Skeletal muscle tissue (tissue), 4 donors: ENCODE results near the gene DPF3. TPM values are rescaled to one million over a fixed set of nuclear protein-coding genes. Genes with fewer than 3 reads are reported as not detected.

Source experiments
- H3K27ac ChIP-seq: one replicate; pipeline ENCODE4 v1.7.0; 2013; ENCODE audit warnings: mild to moderate bottlenecking, low read depth, low read length, inconsistent platforms
- H3K27me3 ChIP-seq, 3 donors: one replicate each; pipeline ENCODE4 v1.7.0; 2013; ENCODE audit warnings: low read length in 3 of 3; ENCODE audit not compliant: control insufficient read depth in 3 of 3, insufficient read depth in 3 of 3
- H3K36me3 ChIP-seq, 3 donors: one replicate each; pipeline ENCODE4 v1.7.0; 2013; ENCODE audit warnings: low read length in 3 of 3; ENCODE audit not compliant: control insufficient read depth in 3 of 3, insufficient read depth in 3 of 3
- H3K4me1 ChIP-seq, 3 donors: one replicate each; pipeline ENCODE4 v1.7.0; 2013; ENCODE audit warnings: low read length in 3 of 3, mild to moderate bottlenecking in 3 of 3; ENCODE audit not compliant: control insufficient read depth in 3 of 3, insufficient read depth in 3 of 3
- H3K4me3 ChIP-seq, 3 donors: one replicate each; pipeline ENCODE4 v1.7.0; 2013; ENCODE audit warnings: low read length in 3 of 3
- H3K9ac ChIP-seq, 3 donors: one replicate each; pipeline ENCODE4 v1.7.0; 2013; ENCODE audit warnings: low read length in 3 of 3, mild to moderate bottlenecking in 3 of 3, moderate library complexity in 2 of 3, low read depth in 1 of 3
- H3K9me3 ChIP-seq, 3 donors: one replicate each; pipeline ENCODE4 v1.7.0; 2013; ENCODE audit warnings: low read length in 3 of 3; ENCODE audit not compliant: control insufficient read depth in 3 of 3
- total RNA-seq: library from RNA; depleted of rRNA; stranded (reverse); fragments of >200 nt; gene quantifications from one replicate; pipeline ENCODE4 v1.2.3, GENCODE V29; 2014
- donor health status: Osteomylitis.

Gene DPF3
- total RNA-seq, 1 donor from 2014 or later = 1.6 TPM

DNA sequence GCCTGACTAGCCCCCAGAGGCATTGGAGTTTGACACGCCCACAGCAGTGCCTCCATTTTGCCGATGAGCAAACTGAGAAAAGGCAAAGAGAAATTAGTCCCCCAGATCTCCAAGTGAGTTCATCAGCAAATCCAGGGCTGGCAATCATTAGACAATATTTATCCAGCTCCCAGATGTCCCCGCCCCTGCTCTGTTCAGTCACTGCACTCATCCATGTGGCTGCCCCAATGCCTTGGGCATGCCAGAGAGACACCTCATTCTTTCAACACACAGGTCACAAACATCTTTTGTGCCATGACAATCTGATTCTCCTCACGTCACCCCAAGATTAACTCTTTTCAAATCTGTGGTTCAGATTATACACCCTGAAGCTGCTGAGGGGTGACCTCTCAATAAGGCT is 43.5 kb downstream of the DPF3 start:
- Histone ChIP-seq H3K36me3 (no peaks in the 10 kb centered on the region), H3K9ac (no peak overlapping the region), H3K27ac (no peak overlapping the region), H3K4me3 (no peak overlapping the region), H3K27me3 (no peaks in the 10 kb centered on the region), H3K9me3 (no peaks in the 10 kb centered on the region), H3K4me1 (peaks cover 8 to 38% (median 8%) of the 10 kb centered on the region in 3 donors)

DNA sequence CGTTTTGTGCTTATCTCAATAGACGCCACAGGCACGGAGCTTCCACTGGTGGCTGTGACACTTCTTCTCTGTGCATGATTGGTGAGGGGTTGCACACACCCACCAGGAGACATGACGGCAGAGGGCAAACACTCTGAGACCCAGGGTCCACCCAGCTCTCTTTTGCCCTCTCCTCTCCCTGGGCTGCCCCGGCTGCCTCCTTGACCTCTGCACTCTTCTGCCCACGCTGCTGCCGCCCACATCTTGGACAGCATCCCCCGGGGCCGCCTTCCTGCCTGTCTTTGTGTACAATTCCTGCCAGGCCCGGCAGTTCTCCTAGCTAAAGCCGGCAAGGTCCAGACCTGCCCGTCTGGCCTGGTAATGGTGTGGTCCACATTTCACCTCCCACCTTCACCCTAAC is 44.7 kb downstream of the DPF3 start:
- Histone ChIP-seq H3K27me3 (no peaks in the 10 kb centered on the region), H3K27ac (no peak overlapping the region), H3K4me3 (no peak overlapping the region), H3K36me3 (no peaks in the 10 kb centered on the region), H3K9me3 (no peaks in the 10 kb centered on the region), H3K9ac (no peak overlapping the region), H3K4me1 (peaks cover 5 to 31% (median 7%) of the 10 kb centered on the region in 3 donors)

DNA sequence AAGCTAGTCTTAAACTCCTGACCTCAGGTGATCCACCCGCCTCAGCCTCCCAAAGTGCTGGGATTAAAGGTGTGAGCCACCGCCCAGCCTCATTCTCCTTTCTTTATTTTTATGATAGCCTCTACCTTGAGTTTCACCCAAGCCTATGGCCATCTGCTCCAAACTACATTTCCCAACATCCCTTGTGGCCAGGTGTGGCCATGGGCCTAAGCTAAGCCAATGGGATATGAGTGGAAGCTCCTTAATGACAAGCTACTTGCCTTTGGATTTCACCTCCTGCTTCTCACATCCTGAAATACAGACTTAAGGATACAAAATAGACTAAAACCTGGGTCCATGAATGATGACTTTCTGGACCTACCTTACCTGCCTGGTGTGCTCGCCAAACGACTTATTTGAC is 46.2 kb downstream of the DPF3 start:
- no peaks in the 10 kb centered on the region for H3K9me3 ChIP-seq
- H3K9ac ChIP-seq = no peak overlapping the region
- no peaks in the 10 kb centered on the region for H3K36me3 ChIP-seq
- no peak overlapping the region for H3K4me3 ChIP-seq
- H3K4me1 ChIP-seq = peaks cover 5 to 31% (median 7%) of the 10 kb centered on the region in 3 donors
- no peak overlapping the region for H3K27ac ChIP-seq
- H3K27me3 ChIP-seq = no peaks in the 10 kb centered on the region

DNA sequence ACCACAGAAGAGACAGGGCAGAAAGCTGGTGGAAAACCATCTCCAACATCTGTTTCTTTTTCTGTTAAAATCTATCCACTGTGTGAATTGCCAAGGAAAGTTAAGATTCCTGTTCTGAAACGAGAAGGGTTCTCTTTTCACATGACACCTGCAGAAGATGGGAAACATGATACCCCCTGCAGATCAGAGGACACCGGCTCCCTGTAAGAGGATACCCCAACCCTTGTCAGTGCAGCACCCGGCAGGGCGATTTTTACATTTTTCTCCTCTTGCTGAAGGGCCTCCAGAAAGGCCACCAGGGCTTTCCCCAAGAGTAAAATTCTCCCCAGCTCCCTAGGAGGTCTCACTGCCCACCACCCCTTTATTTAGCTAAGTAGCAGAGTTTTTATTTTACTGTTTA is 48.2 kb downstream of the DPF3 start:
- no peak overlapping the region for H3K9ac ChIP-seq
- no peaks in the 10 kb centered on the region for H3K9me3 ChIP-seq
- H3K27me3 ChIP-seq = no peaks in the 10 kb centered on the region
- no peaks in the 10 kb centered on the region for H3K36me3 ChIP-seq
- H3K4me1 ChIP-seq = peaks cover 3 to 26% (median 5%) of the 10 kb centered on the region in 3 donors
- H3K27ac ChIP-seq = no peak overlapping the region
- H3K4me3 ChIP-seq = no peak overlapping the region

DNA sequence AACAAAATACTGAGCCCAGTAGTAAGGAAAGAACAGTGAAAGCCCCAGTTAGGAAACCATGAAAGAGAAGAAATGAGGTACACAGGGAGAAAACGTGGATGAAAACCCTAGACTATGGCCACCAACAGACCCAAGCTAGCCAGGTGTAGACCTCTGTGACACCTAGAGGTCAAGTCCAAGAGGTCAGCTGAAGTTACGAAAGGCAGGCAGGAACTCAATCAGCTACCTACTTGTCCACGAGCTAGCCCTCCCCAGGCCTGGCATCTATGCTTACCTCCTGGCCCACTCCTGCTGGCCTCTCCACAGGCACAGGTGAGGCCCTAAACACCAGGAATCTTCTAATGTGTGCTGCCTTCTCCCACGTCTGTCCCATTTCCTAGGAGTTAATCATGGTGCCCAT is 48.7 kb downstream of the DPF3 start:
- no peak overlapping the region for H3K9ac ChIP-seq
- H3K9me3 ChIP-seq = no peaks in the 10 kb centered on the region
- H3K27me3 ChIP-seq = no peaks in the 10 kb centered on the region
- peaks cover 3 to 23% (median 4%) of the 10 kb centered on the region in 3 donors for H3K4me1 ChIP-seq
- no peaks in the 10 kb centered on the region for H3K36me3 ChIP-seq
- H3K27ac ChIP-seq = no peak overlapping the region
- no peak overlapping the region for H3K4me3 ChIP-seq

DNA sequence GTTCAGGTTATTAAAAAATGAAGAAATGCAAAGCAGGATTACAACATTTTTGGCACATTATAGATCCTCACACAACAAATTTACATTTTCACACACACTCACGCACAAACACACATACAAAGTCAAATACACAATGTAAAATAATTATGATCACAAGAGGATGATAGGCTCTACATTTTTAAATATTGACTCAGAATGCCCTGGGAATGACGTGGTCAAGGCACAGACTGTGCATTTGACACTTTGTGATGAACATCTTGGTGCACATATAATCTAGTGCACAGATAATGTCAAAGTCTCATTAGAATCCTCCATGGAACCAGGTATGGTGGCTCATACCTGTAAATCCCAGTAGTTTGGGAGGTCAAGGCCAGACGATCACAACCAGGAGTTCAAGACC is 49.4 kb downstream of the DPF3 start:
- H3K9ac ChIP-seq = no peak overlapping the region
- no peak overlapping the region for H3K4me3 ChIP-seq
- H3K4me1 ChIP-seq = peaks cover 2 to 24% (median 8%) of the 10 kb centered on the region in 3 donors
- no peaks in the 10 kb centered on the region for H3K36me3 ChIP-seq
- H3K27ac ChIP-seq = no peak overlapping the region
- no peaks in the 10 kb centered on the region for H3K27me3 ChIP-seq
- no peaks in the 10 kb centered on the region for H3K9me3 ChIP-seq

DNA sequence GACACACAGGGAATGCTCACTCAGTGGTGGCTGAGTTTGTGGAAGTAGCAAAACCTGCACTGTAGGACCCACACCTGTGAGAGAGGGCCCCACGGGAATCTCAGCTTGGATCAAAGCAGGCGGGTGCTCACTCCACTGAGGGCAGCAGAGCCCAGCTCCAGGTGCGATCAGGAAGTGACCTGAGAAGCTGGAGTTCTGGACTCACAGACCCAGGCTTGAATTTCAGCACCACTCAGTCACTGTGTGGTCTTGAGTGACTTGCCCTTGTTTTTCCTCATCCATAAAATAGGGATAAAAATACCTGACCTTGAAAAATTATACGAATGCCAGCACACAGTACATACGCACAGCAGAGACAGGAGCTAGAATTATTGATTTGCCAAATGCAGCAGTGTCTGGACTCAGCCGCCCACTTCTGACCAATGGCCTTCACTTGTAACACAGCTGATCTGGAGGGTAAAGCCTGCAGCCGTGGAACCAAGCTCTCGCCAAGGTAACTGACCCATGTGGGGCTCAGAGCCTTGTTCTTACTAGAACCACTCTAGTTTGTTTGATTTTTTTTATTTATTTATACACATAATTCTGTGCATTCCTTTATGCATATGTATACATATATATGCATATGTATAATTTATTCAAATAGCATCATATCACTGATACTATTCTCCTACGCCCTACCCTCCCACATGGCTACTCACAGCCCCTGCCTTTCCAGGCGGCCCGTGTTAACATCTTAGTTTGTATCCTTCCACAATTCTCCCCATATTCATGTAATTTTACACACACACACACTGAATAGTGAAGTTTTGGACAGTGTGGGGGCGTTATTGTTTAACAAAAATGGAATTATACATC is 53.9 kb downstream of the DPF3 start:
- Histone ChIP-seq H3K9ac (no peak overlapping the region), H3K9me3 (no peaks in the 10 kb centered on the region), H3K27ac (no peak overlapping the region), H3K4me1 (peaks cover 2 to 20% (median 6%) of the 10 kb centered on the region in 3 donors), H3K36me3 (peaks cover 0 to 3% (median 0%) of the 10 kb centered on the region in 3 donors), H3K4me3 (no peak overlapping the region), H3K27me3 (no peaks in the 10 kb centered on the region)

DNA sequence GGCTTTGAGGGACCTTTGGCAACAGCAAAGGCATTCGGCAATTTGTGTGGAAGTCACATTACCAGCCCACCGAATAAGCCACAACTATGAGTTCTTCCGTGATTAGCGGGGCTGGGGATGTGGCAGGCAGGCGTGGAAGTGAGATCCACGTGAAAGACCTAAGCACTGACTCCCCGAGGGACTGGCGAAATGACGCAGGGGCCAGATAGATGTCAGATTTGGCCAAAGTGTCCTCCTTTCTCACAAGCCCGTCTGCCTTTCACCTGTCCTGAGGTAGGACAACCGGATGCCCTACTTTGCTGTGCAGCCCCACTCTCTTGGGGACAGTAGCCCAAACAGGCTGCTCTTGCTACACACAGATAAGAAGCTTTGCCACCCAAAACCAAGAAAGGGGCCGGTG is 54.5 kb downstream of the DPF3 start:
- no peak overlapping the region for H3K9ac ChIP-seq

DNA sequence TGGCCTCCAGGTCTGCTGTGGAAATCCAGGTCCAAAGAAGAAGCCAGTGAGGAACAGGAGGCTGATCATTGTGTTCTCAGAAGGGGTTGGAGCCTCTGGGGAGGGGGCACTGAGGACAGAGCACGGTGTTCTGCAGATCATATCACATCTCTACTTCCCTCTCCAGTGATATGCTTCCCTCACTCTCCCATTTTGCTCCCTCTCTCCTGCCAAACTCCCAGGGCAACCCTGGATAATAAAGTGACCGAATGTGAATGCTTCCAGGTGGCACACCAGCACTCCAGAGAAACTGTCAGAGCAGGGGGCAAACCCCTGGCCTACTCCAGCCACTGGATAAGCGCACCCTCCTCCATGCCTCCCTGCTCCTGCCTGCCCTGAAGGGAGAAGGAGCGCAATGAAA is 57.8 kb downstream of the DPF3 start:
- Histone ChIP-seq H3K27ac (no peak overlapping the region), H3K36me3 (peaks cover 0 to 3% (median 0%) of the 10 kb centered on the region in 3 donors), H3K4me1 (peaks cover 9 to 29% (median 11%) of the 10 kb centered on the region in 3 donors), H3K9ac (no peak overlapping the region), H3K27me3 (no peaks in the 10 kb centered on the region), H3K9me3 (no peaks in the 10 kb centered on the region), H3K4me3 (no peak overlapping the region)

More for the DNA sequence above, 54.5 kb downstream of the DPF3 start:
- Histone ChIP-seq H3K4me1 (peaks cover 2 to 20% (median 6%) of the 10 kb centered on the region in 3 donors), H3K36me3 (peaks cover 0 to 3% (median 0%) of the 10 kb centered on the region in 3 donors), H3K9me3 (no peaks in the 10 kb centered on the region), H3K27ac (no peak overlapping the region), H3K27me3 (no peaks in the 10 kb centered on the region), H3K4me3 (no peak overlapping the region)

DNA sequence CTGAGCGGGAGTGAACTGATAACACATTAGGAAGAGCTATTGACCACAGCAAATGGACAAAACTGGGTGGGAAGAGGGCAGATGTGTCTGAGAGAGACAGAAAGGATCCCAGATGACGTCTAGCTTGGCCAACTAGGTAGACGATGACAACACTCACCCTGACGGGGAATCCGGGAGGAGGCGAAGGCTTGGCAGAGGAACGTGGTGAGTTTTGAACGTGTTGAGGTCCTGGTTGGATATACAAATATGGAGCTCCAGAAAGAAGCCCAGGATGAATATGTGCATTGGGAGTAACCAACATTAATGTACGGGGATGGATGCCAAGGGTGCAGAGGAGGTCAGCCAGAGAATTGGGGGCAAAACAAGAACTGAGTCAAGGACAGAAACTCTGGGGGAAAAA is 60.7 kb downstream of the DPF3 start:
- H3K27me3 ChIP-seq = no peaks in the 10 kb centered on the region
- H3K4me1 ChIP-seq = peaks cover 21 to 25% (median 24%) of the 10 kb centered on the region in 3 donors
- no peak overlapping the region for H3K27ac ChIP-seq

More for the DNA sequence above, 60.7 kb downstream of the DPF3 start:
- Histone ChIP-seq H3K4me3 (no peak overlapping the region), H3K9me3 (no peaks in the 10 kb centered on the region), H3K9ac (no peak overlapping the region), H3K36me3 (peaks cover 0 to 3% (median 0%) of the 10 kb centered on the region in 3 donors)
